Fibroblast of gingiva (primary cell): ENCODE measurements around the gene USP2.

Source experiments
- DNase-seq: peaks from one replicate; pipeline ENCODE4 v3.0.0-alpha.2; 2011; ENCODE audit warnings: low read depth

USP2 gene, protein sequence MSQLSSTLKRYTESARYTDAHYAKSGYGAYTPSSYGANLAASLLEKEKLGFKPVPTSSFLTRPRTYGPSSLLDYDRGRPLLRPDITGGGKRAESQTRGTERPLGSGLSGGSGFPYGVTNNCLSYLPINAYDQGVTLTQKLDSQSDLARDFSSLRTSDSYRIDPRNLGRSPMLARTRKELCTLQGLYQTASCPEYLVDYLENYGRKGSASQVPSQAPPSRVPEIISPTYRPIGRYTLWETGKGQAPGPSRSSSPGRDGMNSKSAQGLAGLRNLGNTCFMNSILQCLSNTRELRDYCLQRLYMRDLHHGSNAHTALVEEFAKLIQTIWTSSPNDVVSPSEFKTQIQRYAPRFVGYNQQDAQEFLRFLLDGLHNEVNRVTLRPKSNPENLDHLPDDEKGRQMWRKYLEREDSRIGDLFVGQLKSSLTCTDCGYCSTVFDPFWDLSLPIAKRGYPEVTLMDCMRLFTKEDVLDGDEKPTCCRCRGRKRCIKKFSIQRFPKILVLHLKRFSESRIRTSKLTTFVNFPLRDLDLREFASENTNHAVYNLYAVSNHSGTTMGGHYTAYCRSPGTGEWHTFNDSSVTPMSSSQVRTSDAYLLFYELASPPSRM

DNA sequence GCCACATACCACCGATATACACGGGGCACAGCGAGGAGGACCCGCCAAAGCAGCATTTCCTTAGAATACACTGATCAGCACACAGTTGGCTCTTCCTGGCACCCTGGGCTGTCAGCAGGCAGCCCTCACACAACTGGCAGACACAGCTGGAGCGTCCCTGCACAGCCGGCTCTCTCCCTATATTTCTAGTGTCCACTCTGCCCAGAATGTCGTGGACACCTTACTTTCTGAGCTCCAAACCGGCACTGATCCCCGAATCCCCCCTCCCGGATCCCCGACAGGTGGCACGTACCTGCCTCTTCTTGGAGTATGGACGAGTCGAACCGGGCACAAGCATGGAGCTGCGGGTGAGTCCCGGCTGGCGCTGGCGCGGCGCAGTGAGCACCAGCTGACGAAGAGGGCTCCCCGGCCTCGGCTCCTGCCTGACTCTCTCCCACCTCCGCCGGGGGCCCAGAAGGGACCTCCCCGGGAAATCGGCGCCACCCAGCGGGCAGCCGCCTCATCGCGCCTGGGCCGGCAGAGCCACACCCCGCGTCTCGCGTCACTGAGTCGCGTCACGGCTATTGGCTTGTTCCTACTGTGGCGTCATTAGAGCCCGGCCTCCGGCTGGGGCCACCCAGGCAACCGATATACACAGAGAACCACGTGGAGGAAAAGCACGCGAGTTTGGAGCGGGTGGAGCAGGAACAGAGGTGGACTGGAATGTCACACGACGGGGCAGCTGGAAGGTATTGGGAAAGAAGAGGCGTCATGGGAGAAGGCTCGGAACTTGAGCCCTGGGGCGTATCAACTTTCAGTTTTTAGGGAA, at the start of gene USP2:
Gene USP2 (minus strand): TSS at position 510 of the 808 bp plus-strand sequence. CDS start 8,210 bp downstream, outside the sequence.
- peak; percentile 95 for DNase-seq

DNA sequence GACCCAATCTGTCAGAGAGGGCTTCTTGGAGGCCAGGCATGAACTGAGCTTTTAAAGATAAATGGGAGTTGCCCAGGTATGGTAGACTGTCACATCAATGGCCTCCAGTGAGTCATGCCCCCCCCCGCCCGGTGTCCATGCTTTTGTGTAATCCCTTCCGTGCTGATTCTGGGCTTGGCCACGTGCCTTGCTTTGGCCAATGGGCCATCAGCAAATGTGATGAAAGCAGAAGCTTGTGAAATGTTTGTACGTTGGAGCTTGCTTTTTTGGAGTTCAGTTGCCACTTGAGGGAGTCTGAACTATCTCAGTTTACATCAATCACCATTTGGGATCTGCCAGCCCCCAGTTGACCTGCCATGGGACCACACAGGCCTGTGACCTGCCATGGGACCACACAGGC, 45.8 kb upstream of the USP2 start:
- peak; percentile 73 for DNase-seq

- DNase-seq: no peak
These were observed 44.7 kb upstream of the USP2 start for GRCh38 chr11:119426142-119426541.

DNA sequence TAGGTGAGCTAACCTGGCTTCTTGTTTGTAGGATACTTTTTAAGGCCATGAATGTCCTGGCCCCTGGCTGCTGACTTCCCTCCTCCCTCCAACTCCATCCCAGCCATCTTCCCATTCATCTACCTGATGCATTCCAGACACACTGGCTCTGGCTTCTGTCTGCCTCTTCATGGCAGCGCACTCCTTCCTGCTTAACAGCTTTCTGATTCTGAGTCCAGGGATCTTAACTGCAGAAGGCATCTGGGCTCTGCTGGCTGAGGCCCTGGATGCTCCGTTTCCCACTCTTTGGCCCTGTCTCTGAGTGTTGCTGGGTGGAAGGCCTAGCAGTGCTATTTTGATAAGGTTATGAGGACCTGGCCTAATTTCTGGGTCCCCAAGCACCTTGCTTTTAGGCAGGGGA, 43.3 kb upstream of the USP2 start:
- DNase-seq: no peak

DNA sequence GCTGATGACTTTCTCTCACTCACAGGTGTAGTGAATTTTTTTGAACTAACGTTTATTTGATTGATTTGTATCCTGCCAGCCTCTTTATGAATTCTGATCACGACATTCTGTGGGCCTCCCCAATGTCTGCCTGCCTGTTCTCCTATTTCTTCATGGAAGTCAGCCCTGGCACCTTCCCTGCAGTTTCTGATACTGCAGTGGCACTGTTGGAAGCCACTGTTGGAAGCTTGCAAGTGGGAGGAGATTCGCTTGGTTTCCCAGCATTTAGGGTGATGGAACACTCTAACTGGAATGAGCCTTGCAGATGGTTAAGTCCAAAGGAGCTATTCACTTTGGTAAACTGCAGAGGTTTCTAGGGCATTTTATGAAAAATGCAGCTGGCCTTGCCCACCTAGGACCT, 42.8 kb upstream of the USP2 start:
- DNase-seq: no peak

GRCh38 chr11:119423509-119424254, 42.2 kb upstream of the USP2 start:
- DNase-seq: no peak

- peak; percentile 60 for DNase-seq
These were observed 41.5 kb upstream of the USP2 start, which contains the start of gene THY1 for GRCh38 chr11:119422809-119423508. Gene THY1, minus strand, starts transcription at chr11:119423172. Its CDS starts 2,267 bp downstream, at chr11:119420905.

GRCh38 chr11:119421941-119422808, 40.7 kb upstream of the USP2 start:
- no peak for DNase-seq

- DNase-seq: no peak
These were observed 39.9 kb upstream of the USP2 start for GRCh38 chr11:119421351-119421750.

GRCh38 chr11:119420631-119421030, 39.1 kb upstream of the USP2 start:
- no peak for DNase-seq

GRCh38 chr11:119419834-119420492, 38.5 kb upstream of the USP2 start:
- no peak for DNase-seq

DNA sequence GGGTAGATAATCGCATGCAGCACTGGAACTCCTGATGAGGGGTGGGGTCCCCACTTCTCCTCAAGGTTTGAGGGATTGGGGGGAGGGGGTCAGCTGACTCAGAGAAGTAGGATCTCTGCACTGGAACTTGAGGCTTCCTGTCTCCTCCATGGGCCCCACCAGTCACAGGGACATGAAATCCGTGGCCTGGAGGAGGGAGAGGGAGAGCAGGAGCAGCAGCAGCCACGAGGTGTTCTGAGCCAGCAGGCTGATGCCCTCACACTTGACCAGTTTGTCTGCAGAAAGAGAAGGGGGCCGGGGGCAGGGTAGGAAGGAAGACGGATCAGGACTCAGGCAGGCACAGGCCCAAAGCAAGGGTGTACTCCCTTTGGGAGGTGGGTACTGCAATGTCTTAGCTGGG, 37.8 kb upstream of the USP2 start:
- no peak for DNase-seq

- DNase-seq: no peak
These were observed 37.3 kb upstream of the USP2 start for GRCh38 chr11:119418759-119419158.

DNA sequence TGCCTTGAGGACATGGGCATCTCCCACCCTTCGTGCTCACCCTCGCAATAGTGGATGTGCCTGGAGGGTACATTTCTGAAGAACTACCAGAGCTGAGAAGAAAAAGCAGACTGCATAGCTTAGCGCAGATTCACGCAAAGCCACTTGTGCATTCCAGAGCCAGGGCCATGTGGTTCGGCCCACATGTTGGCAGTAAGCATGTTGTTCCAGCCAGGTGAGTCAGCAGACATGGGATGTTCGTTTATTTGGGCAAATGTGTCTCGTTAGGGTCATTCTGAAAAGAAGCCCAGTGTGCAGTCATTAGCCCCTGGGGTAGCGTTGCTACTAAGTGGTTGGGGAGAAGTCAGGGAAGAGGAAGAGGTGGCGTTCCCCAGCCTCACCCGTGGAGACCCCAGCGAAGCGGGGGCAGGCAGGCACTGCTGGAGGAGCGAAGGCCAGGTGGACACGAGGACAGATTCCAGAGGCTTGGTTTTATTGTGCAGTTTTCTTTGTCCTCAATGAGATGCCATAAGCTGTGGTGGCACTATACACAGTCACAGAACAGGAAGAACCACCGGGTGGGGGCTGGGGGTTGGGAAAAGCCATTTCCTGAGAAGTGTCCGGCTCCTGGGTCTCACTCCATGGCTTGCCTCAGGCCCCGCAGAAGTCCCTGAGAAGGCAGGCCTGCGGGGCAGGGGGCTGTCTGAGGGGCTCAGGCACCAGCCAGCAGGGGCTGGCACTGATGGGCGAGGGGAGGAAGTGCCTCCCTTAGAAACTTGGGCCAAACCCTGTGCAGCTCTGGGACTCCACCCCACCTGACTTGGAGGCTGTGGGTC, 36.4 kb upstream of the USP2 start:
- DNase-seq: peak; percentile 92

DNA sequence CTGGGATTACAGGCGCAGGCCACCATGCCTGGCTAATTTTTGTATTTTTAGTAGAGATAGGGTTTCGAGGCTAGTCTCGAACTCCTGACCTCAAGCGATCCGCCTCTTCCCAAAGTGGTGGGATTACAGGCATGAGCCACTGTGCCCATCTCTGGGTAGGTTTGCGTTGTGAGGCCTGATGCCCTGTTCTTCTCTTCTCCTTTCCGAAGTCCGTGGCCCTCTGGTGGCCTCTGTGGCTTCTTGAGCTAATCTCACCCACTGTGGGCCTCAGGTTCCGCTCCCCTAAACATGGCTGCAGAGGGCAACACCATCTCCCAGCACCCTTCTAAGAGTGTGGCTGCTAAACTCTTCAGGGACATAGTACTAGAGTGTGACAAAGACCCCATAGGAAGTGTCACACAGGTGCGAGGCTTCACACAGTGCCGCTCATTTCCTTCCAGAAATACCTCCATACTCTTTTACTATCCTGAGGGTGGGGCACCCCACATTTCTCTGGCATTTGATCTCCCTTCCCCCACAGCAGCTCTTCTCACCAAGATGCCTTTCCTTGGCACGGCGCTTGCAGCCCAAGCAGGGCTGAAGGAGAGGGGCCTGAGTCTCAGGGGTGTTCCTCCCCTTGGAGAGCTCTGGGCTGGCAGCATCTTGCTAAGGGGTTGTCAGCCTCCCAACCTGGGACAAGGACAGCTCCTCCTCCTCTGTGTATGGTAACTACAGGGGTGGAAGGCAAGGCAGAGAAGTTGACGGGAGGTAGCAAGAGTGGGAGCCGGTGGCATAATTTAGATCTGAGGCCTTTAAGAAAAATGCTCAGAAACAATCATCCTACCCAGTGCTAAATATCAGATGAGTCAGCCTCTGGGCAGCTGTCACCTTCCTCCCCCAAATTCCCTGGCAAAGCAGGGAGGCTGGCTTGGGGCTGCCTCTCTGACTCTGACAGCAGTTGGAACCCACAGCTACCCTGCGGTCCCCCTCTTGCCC, 35.4 kb upstream of the USP2 start:
- peak; percentile 70 for DNase-seq

GRCh38 chr11:119415966-119416365, 34.5 kb upstream of the USP2 start:
- no peak for DNase-seq

- DNase-seq: no peak
These were observed 34.0 kb upstream of the USP2 start for GRCh38 chr11:119415517-119415916.

DNA sequence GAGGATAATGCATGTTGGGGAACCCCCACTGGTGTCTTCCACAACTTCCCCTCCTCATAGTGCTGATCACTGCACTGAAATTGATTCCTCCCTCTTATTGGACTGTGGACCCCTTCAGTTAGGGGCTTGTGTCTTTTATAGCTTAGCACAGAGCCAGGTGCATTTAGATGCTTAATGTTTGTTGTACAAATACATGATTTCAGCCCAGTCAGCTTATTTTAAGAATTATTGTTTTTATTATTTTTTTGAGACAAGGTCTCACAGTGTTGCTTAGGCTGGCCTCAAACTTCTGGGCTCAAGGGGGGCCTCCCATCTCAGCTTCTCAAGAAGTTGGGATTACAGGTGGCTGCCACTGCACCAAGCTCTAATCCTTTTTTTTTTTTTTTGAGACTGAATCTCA, 33.2 kb upstream of the USP2 start:
- no peak for DNase-seq
